Breast epithelium (tissue), 3 donors: ENCODE results near the gene WDR7.

Experiments
- POLR2A ChIP-seq: fragments of 450-650 bp; IDR thresholded peaks from one replicate; pipeline ENCODE4 v1.6.1; 2016; ENCODE audit warnings: antibody characterized with exemption, mild to moderate bottlenecking, moderate library complexity
- POLR2AphosphoS5 ChIP-seq, 3 donors: sonication (generic); formaldehyde crosslinking; IDR thresholded peaks; one replicate each; pipeline ENCODE4 v1.6.1; 2017; ENCODE audit warnings: antibody characterized with exemption in 3 of 3
- TF ChIP-seq, protein P1 (sequence below), 3 donors: fragments of 450-650 bp; IDR thresholded peaks; one replicate each; pipeline ENCODE4 v1.5.1; 2016 to 2017; ENCODE audit warnings: antibody characterized with exemption in 3 of 3, mild to moderate bottlenecking in 3 of 3, moderate library complexity in 3 of 3

DNA sequence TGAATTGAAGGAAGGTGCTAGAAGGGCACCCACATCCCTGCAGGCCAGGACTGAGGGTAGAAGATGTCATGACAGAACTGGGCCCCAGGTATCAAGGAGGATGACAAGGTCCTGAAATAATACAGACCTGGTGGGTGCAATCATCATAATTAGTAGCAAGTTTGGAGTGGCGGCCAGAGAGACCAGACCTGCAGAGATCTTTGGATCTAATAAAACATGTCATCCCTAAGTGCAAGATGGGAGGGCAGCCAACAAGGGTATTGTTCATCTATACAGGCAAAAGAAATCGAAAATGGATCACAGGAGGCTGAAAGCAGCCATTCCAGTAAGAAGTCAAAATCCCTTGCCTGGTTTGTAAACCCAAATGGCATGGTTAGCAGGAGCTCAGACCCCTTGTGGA lies 384.4 kb downstream of the WDR7 start:
- TF ChIP-seq POLR2A (no peak), POLR2AphosphoS5 (IDR thresholded peaks at IDR 0.05) (no peak)
- TF ChIP-seq, protein P1, sequence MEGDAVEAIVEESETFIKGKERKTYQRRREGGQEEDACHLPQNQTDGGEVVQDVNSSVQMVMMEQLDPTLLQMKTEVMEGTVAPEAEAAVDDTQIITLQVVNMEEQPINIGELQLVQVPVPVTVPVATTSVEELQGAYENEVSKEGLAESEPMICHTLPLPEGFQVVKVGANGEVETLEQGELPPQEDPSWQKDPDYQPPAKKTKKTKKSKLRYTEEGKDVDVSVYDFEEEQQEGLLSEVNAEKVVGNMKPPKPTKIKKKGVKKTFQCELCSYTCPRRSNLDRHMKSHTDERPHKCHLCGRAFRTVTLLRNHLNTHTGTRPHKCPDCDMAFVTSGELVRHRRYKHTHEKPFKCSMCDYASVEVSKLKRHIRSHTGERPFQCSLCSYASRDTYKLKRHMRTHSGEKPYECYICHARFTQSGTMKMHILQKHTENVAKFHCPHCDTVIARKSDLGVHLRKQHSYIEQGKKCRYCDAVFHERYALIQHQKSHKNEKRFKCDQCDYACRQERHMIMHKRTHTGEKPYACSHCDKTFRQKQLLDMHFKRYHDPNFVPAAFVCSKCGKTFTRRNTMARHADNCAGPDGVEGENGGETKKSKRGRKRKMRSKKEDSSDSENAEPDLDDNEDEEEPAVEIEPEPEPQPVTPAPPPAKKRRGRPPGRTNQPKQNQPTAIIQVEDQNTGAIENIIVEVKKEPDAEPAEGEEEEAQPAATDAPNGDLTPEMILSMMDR (IDR thresholded peaks at IDR 0.05), result no peak
